Left lung (tissue), 10 donors: ENCODE measurements around the gene ATRIP. TPM values are rescaled to one million over a fixed set of nuclear protein-coding genes. Genes with fewer than 3 reads are reported as not detected.

Source experiments
- ATAC-seq: fragments of 200-7000 bp; cut with Tn5 transposase; one replicate; pipeline ENCODE4 v1.9.1; 2020; ENCODE audit warnings: moderate library complexity
- DNase-seq, 4 donors: peaks; one replicate each; pipeline ENCODE4 v3.0.0-alpha.2; 2013 to 2020
- H3K27ac ChIP-seq, 2 donors: fragments of 200-600 bp; sonication (generic) in 1 of 2; one replicate each; pipeline versions ENCODE4 v1.5.0 to v1.8.0; 2020 to 2021
- H3K27me3 ChIP-seq, 2 donors: fragments of 200-600 bp; sonication (generic) in 1 of 2; one replicate each; pipeline versions ENCODE4 v1.5.0 to v1.8.0; 2020 to 2021
- H3K36me3 ChIP-seq, 2 donors: fragments of 200-600 bp; sonication (generic) in 1 of 2; one replicate each; pipeline versions ENCODE4 v1.5.0 to v1.8.0; 2020 to 2021
- H3K4me1 ChIP-seq, 2 donors: fragments of 200-600 bp; one replicate each; pipeline ENCODE4 v1.8.0; 2021
- H3K4me3 ChIP-seq, 2 donors: fragments of 200-600 bp; sonication (generic) in 1 of 2; one replicate each; pipeline versions ENCODE4 v1.5.0 to v1.8.0; 2020 to 2021; ENCODE audit warnings: mild to moderate bottlenecking in 1 of 2
- H3K9me3 ChIP-seq, 2 donors: fragments of 200-600 bp; sonication (generic) in 1 of 2; one replicate each; pipeline versions ENCODE4 v1.5.0 to v1.8.0; 2020 to 2021
- CTCF ChIP-seq, 2 donors: fragments of 200-600 bp; sonication (generic) in 1 of 2; IDR thresholded peaks; one replicate each; pipeline versions ENCODE4 v1.5.0 to v1.8.0; 2021; ENCODE audit warnings: antibody characterized with exemption in 2 of 2
- intact Hi-C, 2 donors: fragments of 100-400 bp; cut with DNase I; formaldehyde crosslinking; loops; one replicate each; pipeline versions ENCODE4 v1.11.2 to v1.14.2; 2022
- polyA plus RNA-seq, 6 donors: library from polyadenylated mRNA; unstranded; fragments of 120-200 nt; gene quantifications; one replicate each; pipeline ENCODE4 v1.2.1, GENCODE V29; 2013; ENCODE audit not compliant: insufficient read length in 6 of 6
- total RNA-seq, 2 donors: library from RNA; stranded (reverse); fragmentation: NEBNext Ultra II Directional; extraction: Animal tissue kit (Norgen Biotek cat#: 25700); gene quantifications; one replicate each; pipeline ENCODE4 v1.2.1, GENCODE V29; 2021
- donor health status: DM: no; HTN: yes; CAD: no.
- donor health status: DM: no; HTN: no; CAD: no.

ATRIP gene
- total and polyA plus RNA-seq, 8 donors: 7.4 to 14.4 (median 12.0) TPM

GRCh38 chr3:48486952-48487351 lies 40.4 kb downstream of the ATRIP start:
- H3K9me3 ChIP-seq: no peaks in the 10 kb centered on the region
- intact Hi-C loops: no loop called here
- TF ChIP-seq CTCF (IDR thresholded peaks at IDR 0.05): no peak
- no peak overlapping the region for H3K4me3 ChIP-seq
- H3K4me1 ChIP-seq: no peaks in the 10 kb centered on the region
- peaks cover 0 to 16% of the 10 kb centered on the region in 2 donors for H3K36me3 ChIP-seq
- DNase-seq: no peak
- no peaks in the 10 kb centered on the region for H3K27me3 ChIP-seq
- ATAC-seq: no peak
- no peak overlapping the region for H3K27ac ChIP-seq

GRCh38 chr3:48492461-48493202 lies 46.1 kb downstream of the ATRIP start:
- intact Hi-C loops: no loop called here
- no peaks in the 10 kb centered on the region for H3K27me3 ChIP-seq
- H3K4me1 ChIP-seq: no peaks in the 10 kb centered on the region
- no peak overlapping the region for H3K4me3 ChIP-seq
- H3K36me3 ChIP-seq: peaks cover 0 to 71% of the 10 kb centered on the region in 2 donors
- no peak overlapping the region for H3K27ac ChIP-seq
- no peak for DNase-seq
- no peak for ATAC-seq
- TF ChIP-seq CTCF (IDR thresholded peaks at IDR 0.05): no peak
- H3K9me3 ChIP-seq: no peaks in the 10 kb centered on the region

GRCh38 chr3:48493203-48493501 lies 46.6 kb downstream of the ATRIP start:
- Histone ChIP-seq H3K27me3 (no peaks in the 10 kb centered on the region), H3K27ac (no peak overlapping the region), H3K4me1 (no peaks in the 10 kb centered on the region), H3K36me3 (peaks cover 0 to 74% of the 10 kb centered on the region in 2 donors), H3K9me3 (no peaks in the 10 kb centered on the region), H3K4me3 (no peak overlapping the region)
- no peak for ATAC-seq
- peak in 1 of 4 donors; percentile 19 for DNase-seq
- intact Hi-C loops: no loop called here
- no peak for TF ChIP-seq CTCF (IDR thresholded peaks at IDR 0.05)

- no peak for TF ChIP-seq CTCF (IDR thresholded peaks at IDR 0.05)
- no peak overlapping the region for H3K27ac ChIP-seq
Observed at GRCh38 chr3:48500656-48501055, 54.1 kb downstream of the ATRIP start.

GRCh38 chr3:48501196-48501595 lies 54.7 kb downstream of the ATRIP start:
- H3K9me3 ChIP-seq: no peaks in the 10 kb centered on the region
- peak overlapping the region in 1 of 2 donors; percentile 97 for H3K27ac ChIP-seq
- no peaks in the 10 kb centered on the region for H3K27me3 ChIP-seq
- TF ChIP-seq CTCF (IDR thresholded peaks at IDR 0.05): no peak
- H3K4me3 ChIP-seq: no peak overlapping the region
- DNase-seq: no peak
- ATAC-seq: no peak
- H3K4me1 ChIP-seq: peaks cover 9 to 45% of the 10 kb centered on the region in 2 donors
- intact Hi-C loops: loop anchor here in 1 of 2 donors (5.0 kb wide), 1 partner anchor 34 kb away; a partner anchor contains a TSS
- peaks cover 0 to 50% of the 10 kb centered on the region in 2 donors for H3K36me3 ChIP-seq

More at GRCh38 chr3:48500656-48501055, 54.1 kb downstream of the ATRIP start:
- intact Hi-C loops: loop anchor here in 1 of 2 donors (5.0 kb wide), 1 partner anchor 33 kb away; a partner anchor contains a TSS
- ATAC-seq (no peak), DNase-seq (no peak)
- H3K4me1 ChIP-seq: peaks cover 9 to 45% of the 10 kb centered on the region in 2 donors
- peaks cover 0 to 55% of the 10 kb centered on the region in 2 donors for H3K36me3 ChIP-seq
- no peak overlapping the region for H3K4me3 ChIP-seq
- no peaks in the 10 kb centered on the region for H3K27me3 ChIP-seq
- no peaks in the 10 kb centered on the region for H3K9me3 ChIP-seq
